GM18861 (cell line): ENCODE measurements around the gene AAMP.
"Not testable (repeated sequence)": the region's sequence is repeated elsewhere in the genome, so short reads cannot be mapped to it uniquely, and the experiment has no call there.

Experiments
- ATAC-seq: cut with Tn5 transposase; IDR thresholded peaks from one replicate; pipeline ENCODE4 v1.9.1; 2021; ENCODE audit not compliant: unreplicated experiment

The AAMP gene

DNA sequence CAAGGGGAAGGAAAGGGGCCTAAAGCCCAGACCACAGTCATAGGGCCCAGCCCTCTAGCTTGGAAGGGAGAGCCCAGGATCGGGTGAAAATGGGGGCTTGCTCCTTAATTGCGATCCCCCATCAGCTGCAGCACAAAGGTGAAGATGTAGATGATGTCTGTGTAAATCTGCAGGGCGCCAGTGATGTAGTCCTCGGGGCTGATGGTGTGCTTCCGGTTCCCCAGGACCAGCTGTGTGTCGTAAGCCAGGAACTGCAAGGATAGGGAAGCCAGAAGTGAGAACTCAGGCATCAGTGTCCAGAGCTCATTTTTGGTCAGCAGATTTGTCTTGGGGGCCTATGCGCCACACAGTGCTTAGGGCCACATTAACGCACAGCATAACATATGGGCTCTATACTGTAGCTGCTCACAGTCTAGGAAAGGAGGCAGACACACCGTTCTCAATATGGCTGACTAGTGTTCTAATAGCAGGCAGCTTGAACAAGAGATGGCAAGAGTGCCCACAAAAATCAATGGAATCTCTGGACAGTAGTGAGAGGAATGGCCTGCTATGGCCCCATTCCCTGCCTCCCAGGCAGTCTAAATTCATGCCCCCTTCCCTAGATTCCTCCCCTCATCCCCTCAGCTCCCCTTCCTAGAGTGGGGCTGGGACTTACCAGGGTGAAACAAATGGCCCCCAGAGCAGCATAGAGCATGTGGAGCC is 5.6 kb upstream of the AAMP start:
- ATAC-seq = no peak

DNA sequence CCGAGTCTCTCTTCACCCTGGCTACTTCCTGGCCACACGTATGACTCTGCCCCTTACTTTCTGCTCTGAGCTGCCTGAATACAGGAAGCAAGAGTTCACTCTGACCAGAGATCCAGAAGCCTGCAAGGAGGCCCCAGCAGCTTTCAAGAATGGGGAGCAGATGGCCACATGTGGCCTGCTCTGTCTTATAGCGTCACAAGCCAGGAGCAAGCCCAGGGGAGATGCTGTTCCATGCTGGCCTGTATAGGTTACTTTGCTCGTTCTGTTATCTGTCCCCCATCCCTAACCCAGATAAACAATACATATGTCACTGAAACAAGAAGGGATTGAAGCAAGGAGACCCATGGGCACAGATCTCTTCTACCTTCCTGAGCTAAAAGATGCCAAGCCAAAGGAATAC is 4.6 kb upstream of the AAMP start:
- no peak for ATAC-seq

GRCh38 chr2:218273908-218274249 is 3.9 kb upstream of the AAMP start:
- ATAC-seq = no peak

DNA sequence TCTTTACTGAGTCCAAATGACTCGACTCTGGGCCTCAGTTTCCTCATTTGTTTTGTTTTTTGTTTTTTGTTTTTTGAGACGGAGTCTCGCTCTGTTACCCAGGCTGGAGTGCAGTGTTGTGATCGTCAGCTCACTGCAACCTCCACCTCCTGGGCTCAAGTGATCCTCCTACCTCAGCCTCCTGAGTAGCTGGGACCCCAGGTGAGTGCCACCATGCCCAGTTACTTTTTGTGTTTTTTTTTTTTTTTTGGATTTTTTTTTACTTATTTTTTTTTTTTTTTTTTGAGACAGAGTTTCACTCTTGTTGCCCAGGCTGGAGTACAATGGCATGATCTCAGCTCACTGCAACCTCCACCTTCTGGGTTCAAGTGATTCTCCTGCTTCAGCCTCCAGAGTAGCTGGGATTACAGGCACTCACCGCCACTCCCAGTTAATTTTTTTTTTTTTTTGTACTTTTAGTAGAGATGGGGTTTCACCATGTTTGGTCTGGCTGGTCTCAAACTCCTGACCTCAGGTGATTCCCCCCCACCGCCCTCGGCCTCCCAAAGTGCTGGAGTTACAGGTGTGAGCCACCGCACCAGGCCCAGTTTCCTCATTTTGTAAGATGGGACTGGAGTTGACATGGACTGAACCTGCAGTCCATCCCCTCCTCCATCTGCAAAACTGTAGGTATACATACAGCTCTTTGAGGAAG is 3.4 kb upstream of the AAMP start:
- ATAC-seq = not testable (repeated sequence)

DNA sequence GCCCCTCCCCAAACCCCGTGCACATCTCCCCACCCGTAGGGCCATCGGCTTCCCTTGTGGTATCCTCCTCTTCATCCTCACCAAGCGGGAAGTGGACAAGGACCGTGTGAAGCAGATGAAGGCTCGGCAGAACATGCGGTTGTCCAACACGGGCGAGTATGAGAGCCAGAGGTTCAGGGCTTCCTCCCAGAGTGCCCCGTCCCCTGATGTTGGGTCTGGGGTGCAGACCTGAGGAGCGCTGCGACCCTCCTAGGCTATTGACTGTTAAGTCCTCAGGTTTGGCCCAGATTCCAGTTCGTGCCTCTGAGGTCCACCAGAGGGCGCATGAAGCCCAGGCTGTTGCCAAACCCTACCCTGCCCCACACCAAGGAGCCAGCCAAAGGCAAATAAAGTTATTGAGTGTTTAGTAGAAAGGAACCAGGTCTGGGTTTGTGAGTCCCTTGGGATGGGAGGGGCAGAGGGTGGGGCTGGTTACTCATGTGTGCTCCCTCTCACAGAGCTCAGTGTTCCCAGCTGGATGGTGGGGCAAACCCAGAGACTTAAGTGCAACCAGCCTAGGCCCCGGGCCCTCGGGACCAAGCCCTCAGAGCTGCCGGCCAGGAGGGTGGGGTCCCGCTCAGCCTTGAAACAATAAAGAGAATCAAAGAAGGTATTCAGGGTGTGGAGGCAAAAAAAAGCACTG is 2.7 kb upstream of the AAMP start:
- ATAC-seq = peak; percentile 22

DNA sequence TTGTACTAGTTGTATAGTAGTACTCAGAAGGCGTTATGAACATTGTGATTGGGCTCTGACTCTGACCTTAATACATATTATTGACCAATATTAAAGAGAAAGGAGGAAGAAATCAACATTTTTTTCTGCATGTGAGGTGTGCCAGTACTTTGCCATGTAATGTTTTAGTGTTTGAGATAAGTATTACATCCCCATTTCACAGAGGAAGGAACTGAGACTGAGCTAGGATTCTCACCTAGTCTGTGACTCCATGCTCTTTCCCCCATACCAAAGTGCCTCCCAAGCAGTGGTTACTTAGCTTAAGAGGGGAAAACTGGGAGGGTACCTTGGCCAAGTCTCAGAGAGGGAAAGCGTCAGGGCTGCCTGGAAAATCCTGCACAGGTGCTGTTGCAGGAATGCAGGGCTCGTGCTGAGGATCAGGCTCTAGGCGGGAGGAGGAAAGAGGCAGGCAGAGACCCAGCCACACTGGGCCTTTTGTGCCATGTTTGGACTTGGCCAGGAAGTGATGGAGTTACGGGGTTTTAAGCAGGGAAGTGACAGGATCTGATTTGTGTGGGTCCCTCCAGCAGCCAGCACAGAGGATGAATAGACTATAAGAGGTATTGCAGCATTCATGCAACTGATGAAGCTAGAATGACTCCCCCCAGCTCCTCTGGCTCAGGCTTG is 2.1 kb upstream of the AAMP start:
- ATAC-seq = no peak

- ATAC-seq = no peak
Observed at GRCh38 chr2:218271487-218271797, 1.5 kb upstream of the AAMP start.

GRCh38 chr2:218270721-218271486 is 967 bp upstream of the AAMP start:
- no peak for ATAC-seq

GRCh38 chr2:218267259-218267658 is 2.7 kb downstream of the AAMP start:
- no peak for ATAC-seq

- ATAC-seq = no peak
Observed at GRCh38 chr2:218266316-218266979, 3.5 kb downstream of the AAMP start.

DNA sequence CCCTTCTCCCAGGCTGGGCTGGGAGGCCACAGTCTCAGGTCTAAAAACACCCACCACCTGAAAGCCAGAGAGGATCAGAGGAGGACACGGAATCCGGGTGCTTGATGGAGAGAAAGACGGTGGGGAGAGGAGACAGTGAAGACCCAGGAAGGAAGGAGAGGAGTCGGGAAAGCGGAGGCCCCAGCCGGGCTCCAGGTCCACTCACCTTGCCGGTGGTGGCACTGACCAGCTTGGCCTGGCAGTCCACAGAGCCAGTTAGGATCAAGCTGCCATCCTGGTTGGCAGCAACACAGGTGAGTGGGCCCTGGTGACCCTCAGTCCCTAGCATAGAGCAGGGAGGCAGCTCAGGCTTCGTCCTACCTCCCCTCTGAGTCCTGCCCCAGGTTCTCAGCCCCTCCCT is 4.3 kb downstream of the AAMP start:
- ATAC-seq = no peak

DNA sequence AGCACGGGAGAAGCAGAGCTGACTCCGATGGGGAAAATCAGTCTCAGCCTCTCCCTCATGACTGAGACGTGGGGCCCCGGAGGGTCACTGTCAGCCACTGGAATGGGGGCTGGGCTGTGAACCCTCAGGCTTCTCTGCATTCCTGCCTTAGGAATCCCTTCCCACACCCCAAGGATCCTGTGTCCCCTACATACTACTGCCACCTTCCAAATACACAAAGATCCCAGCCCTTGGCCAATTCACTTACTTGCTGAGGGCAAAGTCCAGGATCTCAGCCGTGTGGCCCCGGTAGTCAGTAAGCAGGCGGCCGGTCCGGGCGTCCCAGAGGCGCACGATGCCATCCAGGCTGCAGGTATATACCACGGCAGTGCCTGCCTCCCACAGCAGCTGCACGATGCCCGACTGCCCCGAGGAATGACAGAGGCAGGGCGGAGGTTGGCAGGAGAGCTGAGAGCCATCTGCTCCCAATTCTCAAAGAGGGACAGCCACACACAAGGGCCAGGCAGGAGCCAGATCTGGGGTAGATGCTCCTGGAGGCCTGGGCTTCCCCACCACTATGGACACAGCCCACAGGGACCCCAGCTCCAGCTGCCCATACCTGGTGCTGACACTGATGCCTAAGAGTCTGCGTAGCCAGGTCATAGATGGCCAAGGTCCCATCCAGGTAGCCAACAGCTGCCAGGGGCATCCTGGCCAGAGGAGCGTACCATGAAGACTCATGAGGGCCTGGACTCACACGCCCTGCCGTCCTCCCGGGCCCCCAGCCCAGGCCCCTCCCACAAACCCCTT is 5.0 kb downstream of the AAMP start:
- no peak for ATAC-seq

DNA sequence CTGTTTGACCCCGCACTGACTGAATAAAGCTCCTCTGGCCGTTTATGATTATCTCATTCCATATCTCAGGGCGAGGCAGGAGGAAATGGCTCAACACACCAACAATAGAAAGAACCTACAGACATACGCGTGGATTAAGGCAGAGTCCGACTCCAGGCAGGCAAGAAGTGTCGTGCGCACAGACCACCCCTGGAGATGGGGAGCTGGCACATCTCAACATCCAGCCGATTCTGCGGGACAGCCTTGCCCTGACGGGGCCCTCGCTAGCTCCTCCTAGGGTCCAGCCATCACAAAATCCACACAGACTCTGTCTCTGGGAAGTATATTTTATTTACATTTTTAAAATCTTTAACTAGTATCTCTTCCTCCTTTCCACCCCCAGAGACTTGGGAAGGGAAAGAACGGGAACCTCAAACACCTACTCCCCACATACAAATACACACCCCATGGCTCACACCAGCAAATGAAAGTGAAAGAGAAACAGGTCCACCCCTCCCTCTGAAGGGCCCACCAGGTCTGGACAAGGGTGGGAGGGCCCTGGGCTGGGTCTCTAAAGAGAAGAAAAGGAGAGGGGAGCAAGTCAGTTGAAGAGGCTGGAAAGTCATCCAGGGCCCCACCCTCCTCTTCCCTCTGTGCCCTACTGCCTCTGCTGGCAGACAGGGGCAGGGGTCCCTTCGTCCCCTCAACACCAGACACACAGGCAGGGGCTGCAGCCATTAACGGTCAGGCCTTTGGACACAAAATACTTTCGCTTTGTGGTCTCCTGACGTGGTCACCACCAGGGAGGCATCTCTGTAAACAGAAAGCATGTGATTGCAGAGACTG is 5.9 kb downstream of the AAMP start:
- ATAC-seq = no peak

GRCh38 chr2:218262631-218263586 is 7.0 kb downstream of the AAMP start:
- ATAC-seq = no peak

DNA sequence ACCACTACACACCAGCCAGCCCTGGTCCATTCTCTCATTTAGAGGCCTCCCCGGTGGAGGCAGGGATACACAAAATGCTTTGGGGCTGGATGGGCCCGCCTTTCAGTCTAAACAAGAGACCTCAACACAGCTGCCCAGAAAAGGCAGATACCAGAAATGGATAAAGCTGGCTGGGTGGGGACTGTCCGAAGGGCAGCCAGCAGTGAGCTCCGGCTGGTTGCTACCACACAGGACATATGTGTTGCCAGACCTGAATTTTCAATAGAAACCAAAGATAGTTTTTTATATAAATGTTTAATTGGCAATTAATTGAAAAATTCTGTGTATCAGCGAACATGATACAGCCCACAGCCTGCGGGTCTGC is 7.7 kb downstream of the AAMP start:
- no peak for ATAC-seq

GRCh38 chr2:218261423-218262236 is 8.3 kb downstream of the AAMP start:
- no peak for ATAC-seq

DNA sequence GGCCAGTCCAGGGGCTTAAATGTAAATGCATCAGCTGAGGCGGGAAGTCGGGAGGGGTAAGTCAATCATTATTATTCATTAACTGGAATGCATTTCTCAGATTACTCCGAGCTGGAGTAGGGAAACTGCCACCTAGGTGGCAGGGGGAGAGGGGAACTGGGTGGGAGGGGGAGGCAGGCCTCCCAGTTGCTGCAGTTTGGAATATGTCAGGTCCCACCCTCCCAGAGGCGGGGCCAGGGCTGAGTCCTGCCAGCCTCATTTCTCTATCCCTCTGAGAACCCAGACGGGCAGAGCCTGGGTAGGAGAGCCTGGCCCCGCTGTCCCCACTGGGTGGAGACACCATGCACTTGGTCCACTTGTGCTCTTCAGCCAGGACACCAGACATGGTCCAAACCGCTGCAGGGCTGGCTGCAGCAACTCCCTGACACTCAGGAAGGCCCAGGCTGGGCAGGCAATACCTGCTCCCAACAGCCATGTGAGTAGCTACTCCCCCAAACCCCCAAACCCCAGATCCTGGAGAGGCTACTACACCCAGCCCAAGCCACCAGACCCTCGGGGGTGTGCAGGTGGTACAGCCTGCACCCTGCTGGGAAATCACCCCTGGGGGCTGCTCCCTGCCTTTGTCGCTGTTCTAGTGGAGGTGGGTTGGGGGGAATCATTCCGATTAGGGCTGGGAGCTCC is 9.1 kb downstream of the AAMP start, which contains the start of gene GPBAR1:
TSS of gene GPBAR1 (plus strand) at position 274 of the 681 bp plus-strand sequence. CDS start 1,710 bp downstream, outside the sequence.
- no peak for ATAC-seq
